KG1 (cell line): ENCODE data around the gene JMJD8.
A peak's percentile ranks its signal among the peaks of the same experiment; 100 is the strongest.

Experiments used
- DNase-seq: peaks from one replicate; lab custom pipeline; 2025; lab: John Stamatoyannopoulos, UW

The JMJD8 gene

DNA sequence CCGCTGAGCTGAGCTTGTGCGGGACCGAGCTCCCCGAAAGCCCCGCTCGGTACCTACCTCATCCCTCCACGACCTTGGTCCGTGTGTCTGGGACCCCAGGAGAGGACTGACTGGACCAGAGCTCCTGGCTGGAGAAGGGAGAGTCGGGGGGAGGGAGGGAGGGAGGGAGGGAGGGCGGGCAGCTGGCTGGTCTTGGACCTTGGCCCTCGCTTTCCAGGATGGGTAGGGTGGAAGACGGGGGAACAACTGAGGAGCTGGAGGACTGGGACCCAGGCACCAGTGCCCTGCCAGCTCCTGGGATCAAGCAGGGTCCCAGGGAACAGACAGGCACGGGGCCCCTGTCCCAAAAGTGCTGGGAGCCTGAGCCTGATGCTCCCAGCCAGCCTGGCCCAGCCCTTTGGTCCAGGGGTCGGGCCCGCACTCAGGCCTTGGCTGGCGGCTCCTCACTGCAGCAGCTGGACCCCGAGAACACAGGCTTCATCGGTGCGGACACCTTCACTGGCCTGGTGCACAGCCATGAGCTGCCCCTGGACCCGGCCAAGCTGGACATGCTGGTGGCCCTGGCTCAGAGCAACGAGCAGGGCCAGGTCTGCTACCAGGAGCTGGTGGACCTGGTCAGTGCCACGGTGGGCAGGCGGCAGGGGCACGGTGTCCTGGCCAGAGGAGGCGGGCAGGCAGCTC, 8.1 kb downstream of the JMJD8 start:
- DNase-seq: no peak

DNA sequence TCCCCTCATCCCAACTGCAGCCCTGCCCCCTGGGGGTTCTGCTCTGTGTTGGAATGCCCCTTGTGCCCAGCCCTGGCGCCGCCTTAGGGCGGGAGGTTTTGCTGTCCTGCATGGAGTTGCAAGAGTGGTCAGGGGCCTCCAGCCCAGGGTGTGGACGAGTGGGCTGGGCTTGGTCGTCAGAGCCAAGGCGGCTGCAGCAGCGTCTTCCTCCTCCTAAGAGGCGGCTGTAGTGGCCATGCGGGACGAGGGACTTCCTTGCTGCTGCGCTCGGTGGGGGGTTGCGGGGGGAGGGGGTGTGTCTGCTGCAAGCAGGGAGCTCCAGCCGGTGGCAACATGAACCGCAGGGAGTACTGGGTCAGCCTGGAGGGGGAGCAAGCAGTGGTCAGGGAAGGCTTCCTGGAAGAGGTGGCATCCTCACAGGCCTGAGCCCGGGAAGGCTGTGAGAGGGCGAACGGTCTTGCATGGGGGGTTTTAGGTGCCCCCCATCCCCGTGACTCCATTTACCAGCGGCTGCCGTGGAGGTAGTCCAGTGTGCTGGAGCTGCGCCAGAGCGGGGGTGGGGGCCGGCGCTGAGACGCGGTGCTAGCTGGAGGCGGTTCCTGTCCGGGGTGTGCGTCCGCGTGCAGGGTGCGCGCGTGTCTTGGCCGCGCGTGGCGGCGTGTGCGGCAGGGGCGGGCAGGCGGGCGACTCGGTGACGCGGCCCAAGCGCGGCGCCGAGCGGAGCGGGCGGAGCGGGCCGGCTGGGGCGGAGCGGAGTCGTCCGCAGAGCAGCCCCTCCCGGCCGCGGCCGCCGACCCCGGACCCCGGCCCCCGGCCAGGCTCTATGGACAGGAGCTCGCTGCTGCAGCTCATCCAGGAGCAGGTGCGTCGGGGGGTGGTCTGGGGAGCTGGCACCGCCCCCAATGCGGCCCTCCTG, 8.9 kb downstream of the JMJD8 start, which contains the start of gene RHBDL1:
Gene RHBDL1 (plus strand): TSS at position 704 of the 916 bp plus-strand sequence. CDS start 120 bp downstream, at position 824.
- DNase-seq: no peak

DNA sequence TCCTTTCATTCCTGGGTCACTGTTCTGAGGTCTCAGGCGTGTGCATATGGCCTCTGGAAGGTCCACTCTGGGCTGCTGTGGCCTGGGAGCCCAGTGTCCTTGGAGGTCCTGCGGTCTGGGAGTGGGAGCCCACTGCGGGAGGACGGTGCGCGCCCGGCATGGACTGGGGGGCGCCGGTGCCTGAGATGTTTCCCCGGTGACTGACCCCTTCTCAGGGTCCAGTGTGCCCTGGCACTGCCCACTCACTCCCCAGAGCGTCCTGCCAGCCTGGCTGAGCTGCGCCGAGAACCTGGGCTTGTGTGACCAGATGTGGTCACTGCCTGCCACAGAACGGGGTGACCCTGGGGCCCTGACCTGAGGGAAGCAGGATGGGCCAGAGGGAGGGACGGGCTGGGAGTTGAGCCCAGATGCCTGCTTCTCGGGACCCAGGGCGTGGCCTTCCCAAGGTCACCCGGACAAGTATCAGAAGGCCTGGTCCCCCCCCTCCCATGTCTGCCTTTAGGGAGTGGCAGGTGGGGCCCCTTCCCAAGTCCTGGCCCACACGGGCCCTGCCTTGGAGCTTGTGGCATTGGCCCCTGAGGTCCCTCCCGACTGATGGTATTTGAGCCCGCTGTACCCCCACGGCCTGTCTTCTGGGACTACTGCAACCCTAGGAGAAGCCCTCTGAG, 9.8 kb downstream of the JMJD8 start:
- DNase-seq: no peak

DNA sequence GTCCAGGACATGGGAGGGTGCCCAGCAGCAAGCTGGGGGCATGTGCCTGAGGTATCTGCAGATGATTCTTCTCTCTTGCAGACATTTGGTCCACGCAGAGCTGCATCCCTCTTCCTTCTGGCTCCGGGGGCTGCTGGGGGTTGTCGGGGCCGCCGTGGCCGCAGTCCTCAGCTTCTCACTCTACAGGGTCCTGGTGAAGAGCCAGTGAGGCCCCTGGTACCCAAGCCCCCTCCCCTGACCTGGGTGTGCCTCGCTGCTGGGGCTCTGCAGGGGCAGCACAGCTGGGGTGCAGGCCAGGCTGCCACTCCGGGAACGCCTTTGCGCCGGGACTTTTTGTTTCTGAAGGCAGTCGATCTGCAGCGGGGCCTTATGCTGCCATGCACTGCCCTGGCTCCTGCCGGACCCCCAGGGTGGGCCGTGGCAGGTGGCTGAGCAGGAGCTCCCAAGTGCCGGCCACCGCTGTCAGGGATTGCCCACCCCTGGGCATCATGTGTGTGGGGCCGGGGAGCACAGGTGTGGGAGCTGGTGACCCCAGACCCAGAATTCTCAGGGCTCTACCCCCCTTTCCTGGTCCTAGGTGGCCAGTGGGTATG, 10.6 kb downstream of the JMJD8 start:
- no peak for DNase-seq

DNA sequence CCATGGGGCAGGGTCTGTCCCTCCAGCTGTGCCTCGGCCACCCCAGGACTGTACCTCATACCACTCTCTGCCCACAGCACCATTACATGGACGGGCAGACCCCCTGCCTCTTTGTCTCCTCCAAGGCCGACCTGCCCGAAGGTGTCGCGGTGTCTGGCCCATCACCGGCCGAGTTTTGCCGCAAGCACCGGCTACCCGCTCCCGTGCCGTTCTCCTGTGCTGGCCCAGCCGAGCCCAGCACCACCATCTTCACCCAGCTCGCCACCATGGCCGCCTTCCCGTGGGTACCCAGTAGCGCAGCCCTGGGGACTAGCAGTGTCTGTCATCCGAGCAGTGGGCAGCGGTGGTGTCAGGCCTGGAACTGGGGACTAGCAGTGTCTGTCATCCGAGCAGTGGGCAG, 11.3 kb downstream of the JMJD8 start:
- DNase-seq: no peak

DNA sequence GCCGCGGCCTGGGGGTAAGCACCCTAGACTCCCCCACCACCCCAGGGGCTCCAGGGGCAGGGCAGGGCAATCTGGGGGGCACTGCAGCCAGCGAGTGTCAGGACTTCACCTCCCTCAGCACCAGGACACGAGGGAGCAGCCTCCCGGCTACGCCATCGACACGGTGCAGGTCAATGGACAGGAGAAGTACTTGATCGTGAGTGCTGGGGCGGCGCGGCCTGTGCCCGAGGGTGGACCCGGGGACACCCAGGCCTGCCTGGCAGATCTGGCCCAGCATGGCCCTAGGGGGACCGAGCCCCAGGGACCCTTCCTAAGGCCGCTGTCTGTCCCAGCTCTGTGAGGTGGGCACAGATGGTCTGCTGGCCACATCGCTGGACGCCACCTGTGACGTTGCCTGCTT, 11.8 kb downstream of the JMJD8 start:
- no peak for DNase-seq

DNA sequence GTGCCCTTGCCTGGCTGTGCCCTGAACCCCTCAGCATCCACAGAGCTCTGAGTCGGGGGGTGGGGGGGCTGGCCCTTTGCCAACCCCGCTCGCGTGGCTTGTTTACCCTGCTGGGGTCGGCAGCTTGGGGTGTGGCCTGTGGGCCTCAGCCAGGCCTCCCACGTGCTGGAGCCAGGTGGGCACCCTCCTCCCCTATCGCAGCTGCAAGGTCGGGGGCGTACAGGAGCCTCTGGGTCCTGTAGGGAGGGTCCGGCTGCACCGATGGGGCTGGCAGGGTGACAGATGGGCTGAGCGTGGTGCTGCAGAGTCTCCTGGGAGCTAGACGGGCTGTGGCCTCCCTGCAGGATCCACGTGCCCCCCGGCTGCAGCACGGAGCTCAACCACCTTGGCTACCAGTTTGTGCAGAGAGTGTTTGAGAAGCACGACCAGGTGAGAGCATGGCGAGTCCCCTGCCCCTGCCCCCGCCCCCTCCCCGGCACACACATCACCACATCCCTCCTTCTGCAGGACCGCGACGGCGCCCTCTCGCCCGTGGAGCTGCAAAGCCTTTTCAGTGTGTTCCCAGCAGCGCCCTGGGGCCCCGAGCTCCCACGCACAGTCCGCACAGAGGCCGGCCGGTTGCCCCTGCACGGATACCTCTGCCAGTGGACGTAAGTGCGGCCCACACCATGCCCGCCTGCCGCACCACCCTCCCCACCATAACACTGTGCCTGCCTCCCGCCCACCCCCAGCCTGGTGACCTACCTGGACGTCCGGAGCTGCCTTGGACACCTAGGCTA, 12.6 kb downstream of the JMJD8 start:
- DNase-seq: no peak

DNA sequence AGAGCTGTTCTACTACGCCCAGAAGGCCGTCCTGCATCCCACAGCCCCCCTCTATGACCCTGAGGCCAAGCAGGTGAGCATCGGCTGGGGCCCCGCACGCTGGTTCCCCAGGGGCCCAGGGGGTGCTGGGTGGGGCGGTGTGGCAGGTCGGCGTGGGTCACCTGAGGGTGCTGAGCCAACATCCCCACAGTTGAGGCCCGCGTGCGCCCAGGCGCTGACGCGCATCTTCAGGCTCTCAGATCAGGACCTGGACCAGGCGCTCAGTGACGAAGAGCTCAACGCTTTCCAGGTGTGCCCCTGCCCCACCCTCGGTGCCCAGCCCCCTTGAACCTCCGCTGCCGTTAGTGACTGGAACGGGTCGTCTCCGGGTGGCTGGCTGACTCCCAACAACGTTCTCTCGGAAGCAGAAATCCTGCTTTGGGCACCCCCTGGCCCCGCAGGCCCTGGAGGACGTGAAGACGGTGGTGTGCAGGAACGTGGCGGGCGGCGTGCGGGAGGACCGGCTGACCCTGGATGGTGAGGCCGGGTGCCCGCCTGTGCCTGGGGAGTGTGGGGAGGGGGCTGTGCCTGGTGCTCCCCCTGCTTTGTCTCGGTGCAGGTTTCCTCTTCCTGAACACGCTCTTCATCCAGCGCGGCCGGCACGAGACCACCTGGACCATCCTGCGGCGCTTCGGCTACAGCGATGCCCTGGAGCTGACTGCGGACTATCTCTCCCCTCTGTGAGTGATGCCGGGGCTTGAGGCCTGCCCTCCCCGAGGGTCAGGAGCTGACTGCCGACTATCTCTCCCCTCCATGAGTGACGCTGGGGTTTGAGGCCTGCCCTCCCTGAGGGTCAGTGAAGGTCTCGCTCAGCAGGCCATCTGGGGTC, 13.4 kb downstream of the JMJD8 start:
- DNase-seq: no peak

DNA sequence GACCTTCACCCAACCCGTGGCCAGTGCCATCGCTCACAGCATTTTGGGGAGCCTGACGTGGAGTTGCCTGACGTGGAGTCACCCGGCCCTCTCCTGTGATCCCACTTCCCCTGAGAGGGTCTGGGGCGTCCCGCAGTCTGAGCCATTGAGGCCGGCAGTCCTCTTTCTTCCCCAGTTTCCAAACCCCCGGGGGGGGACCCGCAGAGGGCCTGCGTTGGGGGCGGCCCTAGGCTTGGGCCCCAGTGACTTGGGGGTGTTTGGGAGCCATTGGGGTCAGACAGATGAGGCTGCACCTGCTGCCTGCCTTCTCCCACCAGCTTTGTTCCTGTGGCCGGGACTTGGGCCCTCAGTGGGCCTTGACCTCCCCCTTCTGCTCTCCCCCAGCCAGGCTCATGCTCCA, 14.5 kb downstream of the JMJD8 start:
- DNase-seq: no peak

DNA sequence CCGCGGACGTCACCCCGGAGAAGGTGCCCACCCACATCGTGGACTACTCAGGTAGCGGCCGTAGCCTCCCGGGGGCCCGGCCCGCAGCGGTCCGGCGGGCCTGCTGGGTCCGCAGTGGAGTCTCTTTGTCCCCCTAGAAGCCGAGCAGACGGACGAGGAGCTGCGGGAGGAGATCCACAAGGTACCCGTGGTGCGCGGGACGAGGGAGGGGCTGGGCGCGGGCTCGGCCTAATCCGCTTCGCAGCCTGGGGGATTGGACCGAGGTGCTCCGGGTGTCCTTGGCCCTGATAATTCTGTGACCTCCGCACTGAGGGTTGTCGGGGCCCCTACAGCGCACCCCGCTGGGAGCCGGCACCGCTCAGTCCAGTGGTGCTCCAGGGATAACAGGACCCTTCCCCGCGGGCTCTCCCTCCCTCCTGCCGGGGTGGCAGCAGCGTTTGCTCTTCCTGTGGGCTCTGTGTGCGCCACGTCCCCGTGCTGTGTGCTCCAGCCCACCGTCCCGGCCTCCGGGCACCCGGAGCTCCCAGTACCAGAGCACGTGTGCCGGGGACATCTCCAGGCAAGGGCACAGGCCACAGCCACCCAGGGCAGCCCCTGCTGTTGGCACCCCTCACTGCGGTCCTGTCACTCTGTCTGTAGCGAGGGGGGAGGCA, 15.5 kb downstream of the JMJD8 start:
- peak; percentile 8 for DNase-seq

DNA sequence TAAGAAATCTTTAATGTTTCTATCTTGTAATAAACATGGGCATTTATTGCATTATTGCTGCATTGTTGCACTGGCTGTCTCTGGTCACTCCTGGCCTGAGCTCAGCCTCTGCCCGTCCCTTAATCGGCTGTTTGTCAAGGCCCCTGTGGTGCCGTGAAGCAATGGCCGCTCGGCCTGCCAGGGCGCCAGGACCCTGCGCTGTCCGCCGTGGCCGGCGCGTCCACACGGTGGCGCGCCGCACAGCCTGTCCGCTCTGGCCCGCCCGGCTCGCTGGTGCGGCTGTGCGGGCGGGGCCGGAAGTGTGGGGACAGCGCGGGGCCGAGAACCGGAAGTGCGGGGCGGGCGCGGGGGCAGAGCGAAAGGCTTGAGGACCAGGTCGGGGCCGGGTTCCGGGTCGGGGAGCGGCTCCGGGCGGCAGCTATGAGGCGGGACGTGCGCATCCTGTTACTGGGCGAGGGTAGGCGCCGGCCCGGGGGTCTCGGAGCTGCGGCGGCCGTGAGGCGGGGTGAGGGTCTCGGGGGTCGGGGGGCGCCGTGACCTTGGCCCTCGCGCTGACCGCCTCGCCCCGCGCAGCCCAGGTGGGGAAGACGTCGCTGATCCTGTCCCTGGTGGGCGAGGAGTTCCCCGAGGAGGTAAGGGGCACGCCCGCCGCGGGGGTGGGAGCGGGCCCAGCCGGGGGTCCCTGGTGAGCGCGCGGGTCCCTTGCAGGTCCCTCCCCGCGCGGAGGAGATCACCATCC, 16.2 kb downstream of the JMJD8 start, which contains the start of gene RHOT2:
Gene RHOT2 (plus strand): TSS at position 353 of the 739 bp plus-strand sequence. CDS start 68 bp downstream, at position 421.
- peak; percentile 85 for DNase-seq

DNA sequence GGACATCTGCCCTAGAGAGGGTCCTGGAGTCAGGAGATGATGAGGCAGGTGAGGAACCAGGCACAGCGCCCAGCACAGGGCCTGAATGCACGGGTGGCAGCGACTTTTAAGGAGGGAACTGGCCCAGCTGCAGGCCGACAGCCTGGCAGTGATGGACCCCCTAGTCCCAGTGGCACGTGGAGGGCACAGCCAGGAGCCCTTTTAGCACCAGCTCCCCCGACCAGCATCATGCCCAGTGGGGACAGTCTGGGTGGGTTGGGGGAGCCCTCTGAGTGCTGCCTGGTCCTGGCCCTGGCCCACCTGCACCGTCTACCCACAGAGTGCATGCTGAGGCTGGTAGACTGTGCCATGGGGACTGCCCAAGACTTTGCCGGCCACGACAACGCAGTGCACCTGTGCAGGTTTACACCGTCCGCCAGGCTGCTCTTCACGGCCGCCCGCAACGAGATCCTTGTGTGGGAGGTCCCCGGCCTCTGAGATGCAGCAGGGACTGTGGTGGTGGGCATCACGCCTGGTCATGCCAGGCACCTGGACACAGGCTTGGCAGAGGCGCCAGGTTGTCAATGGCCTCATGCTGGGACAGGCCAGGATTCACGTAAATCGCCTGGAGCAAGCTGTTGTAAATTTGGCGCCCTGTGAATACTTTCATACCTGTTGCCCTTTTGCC, 16.9 kb downstream of the JMJD8 start:
- no peak for DNase-seq

DNA sequence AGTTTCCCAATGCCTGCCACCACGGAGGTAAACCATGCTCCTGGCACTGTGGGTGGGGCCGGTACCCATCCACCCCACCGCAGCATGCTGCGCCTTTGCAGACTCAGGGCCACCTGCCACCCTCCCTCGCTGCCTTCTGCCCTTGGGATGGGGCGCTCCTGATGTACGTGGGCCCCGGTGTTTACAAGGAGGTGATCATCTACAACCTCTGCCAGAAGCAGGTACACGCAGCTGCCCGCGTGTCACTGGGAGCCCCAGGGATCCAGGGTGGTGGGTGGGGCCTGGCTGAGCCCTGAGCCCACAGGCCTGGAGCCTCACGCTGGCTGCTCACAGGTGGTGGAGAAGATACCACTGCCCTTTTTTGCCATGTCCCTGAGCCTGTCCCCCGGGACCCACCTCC, 17.6 kb downstream of the JMJD8 start:
- no peak for DNase-seq

DNA sequence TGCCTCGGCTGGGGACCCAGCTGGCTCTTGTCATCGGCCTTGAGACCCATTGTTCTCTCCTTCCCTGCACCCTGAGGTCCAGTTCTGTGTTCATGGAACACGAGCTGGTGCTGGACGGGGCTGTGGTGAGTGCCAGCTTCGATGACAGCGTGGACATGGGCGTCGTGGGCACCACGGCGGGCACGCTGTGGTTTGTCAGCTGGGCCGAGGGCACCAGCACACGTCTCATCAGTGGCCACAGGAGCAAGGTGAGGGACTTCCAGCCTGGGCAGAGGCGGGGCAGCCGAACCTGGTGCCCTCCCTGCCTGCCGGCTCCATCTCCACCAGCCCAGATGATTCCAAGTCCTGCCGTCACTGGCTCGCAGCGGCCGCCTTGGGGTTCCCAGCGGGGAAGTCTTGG, 21.5 kb downstream of the JMJD8 start:
- no peak for DNase-seq

DNA sequence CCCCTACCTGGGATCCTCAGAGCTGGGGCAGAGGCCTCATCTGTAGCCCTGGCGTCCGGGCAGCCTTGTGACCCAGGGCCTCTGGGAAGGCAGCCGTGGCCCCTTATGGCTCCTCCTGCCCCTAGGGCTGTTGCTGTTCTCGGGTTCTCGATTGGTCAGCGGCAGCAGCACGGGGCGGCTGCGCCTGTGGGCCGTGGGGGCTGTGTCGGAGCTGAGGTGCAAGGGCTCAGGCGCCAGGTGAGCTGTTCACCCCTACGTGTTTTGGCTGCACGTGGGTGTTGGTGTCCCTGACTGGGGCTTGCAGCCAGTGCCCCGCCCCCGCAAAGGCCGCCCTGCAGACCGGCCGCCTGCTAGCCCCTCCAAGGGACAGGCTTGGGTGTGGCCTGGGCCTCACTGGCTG, 22.0 kb downstream of the JMJD8 start:
- no peak for DNase-seq

DNA sequence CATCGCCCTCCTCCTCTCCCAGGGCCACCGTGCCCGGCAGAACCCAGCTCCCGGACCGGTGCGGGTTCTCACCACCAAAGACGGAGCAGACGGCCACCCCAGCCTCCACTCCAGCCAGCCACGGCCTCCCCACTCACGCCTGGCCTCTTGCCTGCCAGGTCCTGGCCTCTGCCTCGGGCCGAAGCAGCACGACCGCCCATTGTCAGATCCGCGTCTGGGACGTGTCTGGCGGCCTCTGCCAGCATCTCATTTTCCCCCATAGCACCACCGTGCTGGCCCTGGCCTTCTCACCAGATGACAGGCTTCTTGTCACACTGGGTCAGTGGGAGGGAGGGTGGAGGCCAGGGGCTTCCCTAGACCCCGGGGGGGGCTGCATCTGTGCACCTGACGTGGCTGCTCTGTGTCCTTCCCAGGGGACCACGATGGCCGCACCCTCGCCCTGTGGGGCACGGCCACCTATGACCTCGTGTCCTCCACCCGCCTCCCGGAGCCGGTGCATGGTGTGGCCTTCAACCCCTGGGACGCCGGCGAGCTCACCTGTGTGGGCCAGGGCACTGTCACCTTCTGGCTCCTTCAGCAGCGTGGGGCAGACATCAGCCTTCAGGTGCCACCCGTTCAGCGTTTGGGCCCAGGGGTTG, 22.8 kb downstream of the JMJD8 start:
- DNase-seq: no peak

DNA sequence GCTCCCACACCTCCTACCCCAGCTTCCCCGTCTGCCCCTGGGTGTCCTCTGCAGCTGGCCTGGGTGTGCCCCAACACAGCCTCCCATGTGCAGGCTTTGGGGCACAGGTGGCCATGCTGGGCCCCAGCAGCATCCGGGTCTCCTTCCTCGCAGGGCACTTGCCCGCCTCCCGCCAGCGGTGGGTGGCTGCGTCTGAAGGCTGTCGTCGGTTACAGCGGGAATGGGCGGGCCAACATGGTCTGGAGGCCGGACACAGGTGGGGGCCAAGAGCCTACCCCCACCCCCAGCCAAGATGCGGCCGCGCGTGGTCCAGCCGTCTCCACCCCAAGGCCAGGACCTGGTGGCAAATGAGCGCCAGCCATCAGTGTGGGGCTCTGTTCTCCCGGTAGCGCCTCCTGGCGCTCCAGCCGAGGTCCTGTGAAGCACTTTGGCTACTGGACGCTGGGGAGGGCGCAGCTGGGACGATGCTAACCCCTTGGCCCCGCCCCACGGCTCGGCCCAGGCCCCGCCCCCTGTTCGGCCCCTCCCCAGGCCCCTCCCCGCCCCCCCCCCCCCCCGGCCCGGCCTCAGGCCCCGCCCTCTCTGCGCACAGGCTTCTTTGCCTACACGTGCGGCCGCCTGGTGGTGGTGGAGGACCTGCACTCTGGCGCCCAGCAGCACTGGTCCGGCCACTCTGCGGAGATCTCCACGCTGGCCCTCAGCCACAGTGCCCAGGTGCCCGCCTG, 23.5 kb downstream of the JMJD8 start:
- DNase-seq: no peak

DNA sequence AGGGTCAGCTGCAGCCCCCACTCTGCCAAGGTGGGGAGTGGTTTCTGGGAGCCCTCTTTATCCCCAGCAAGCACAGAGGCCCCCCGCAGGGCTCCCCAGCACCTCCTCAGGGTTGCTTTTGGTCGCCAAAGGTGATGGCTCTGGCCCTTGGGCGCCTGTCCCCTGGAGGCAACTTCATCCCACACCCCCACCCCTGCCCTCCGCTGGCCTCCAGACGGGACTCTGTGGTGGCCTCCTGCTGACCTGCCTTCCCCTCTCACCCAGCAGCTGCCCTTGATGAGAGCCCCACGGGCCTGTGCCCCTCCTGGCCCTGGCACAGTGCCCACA, 24.0 kb downstream of the JMJD8 start:
- no peak for DNase-seq
